GM21390 (cell line): ENCODE data around the gene DPYD.
A peak's percentile ranks its signal among the peaks of the same experiment; 100 is the strongest.

Experiments used
- ATAC-seq: cut with Tn5 transposase; IDR thresholded peaks from one replicate; pipeline ENCODE4 v1.9.1; 2021; ENCODE audit not compliant: unreplicated experiment

DPYD gene

GRCh38 chr1:97920832-97921571, at the start of gene DPYD:
Gene DPYD (minus strand): TSS chr1:97921034. CDS start chr1:97920922, 112 bp downstream.
- ATAC-seq: peak; percentile 84

GRCh38 chr1:97960470-97960869, 39.6 kb upstream of the DPYD start:
- no peak for ATAC-seq

- no peak for ATAC-seq
These were observed 26.9 kb upstream of the DPYD start for GRCh38 chr1:97947695-97948094.

- ATAC-seq: no peak
These were observed 22.5 kb upstream of the DPYD start for GRCh38 chr1:97943354-97943753.

- no peak for ATAC-seq
These were observed 21.6 kb upstream of the DPYD start for GRCh38 chr1:97942161-97943123.

GRCh38 chr1:97938285-97938642, 17.4 kb upstream of the DPYD start:
- ATAC-seq: no peak

- no peak for ATAC-seq
These were observed 16.1 kb upstream of the DPYD start for GRCh38 chr1:97936976-97937375.

GRCh38 chr1:97934491-97934890, 13.7 kb upstream of the DPYD start:
- no peak for ATAC-seq

- no peak for ATAC-seq
These were observed 9.3 kb upstream of the DPYD start for GRCh38 chr1:97929874-97930851.

- ATAC-seq: no peak
These were observed 5.3 kb upstream of the DPYD start for GRCh38 chr1:97926017-97926708.

- ATAC-seq: no peak
These were observed 4.3 kb upstream of the DPYD start for GRCh38 chr1:97925151-97925550.

- ATAC-seq: no peak
These were observed 3.0 kb upstream of the DPYD start for GRCh38 chr1:97923811-97924210.

- peak; percentile 30 for ATAC-seq
These were observed 480 bp downstream of the DPYD start for GRCh38 chr1:97920276-97920831.

GRCh38 chr1:97919585-97920261, 1.1 kb downstream of the DPYD start:
- no peak for ATAC-seq

GRCh38 chr1:97918961-97919360, 1.9 kb downstream of the DPYD start:
- ATAC-seq: no peak

- ATAC-seq: no peak
These were observed 7.2 kb downstream of the DPYD start for GRCh38 chr1:97913506-97914139.

- no peak for ATAC-seq
These were observed 9.3 kb downstream of the DPYD start for GRCh38 chr1:97911266-97912215.

GRCh38 chr1:97909266-97909665, 11.6 kb downstream of the DPYD start:
- ATAC-seq: no peak
